CD4-positive, alpha-beta T cell treated with Interleukin-2 at 100 ng/mL for 4 hours (primary cell): ENCODE results near the gene SLC10A2.
"Not testable (repeated sequence)": the region's sequence is repeated elsewhere in the genome, so short reads cannot be mapped to it uniquely, and the experiment has no call there.

Experiments
- DNase-seq: peaks from one replicate; pipeline ENCODE4 v3.0.0-alpha.2; 2020; ENCODE audit warnings: low spot score

The SLC10A2 gene, protein sequence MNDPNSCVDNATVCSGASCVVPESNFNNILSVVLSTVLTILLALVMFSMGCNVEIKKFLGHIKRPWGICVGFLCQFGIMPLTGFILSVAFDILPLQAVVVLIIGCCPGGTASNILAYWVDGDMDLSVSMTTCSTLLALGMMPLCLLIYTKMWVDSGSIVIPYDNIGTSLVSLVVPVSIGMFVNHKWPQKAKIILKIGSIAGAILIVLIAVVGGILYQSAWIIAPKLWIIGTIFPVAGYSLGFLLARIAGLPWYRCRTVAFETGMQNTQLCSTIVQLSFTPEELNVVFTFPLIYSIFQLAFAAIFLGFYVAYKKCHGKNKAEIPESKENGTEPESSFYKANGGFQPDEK

DNA sequence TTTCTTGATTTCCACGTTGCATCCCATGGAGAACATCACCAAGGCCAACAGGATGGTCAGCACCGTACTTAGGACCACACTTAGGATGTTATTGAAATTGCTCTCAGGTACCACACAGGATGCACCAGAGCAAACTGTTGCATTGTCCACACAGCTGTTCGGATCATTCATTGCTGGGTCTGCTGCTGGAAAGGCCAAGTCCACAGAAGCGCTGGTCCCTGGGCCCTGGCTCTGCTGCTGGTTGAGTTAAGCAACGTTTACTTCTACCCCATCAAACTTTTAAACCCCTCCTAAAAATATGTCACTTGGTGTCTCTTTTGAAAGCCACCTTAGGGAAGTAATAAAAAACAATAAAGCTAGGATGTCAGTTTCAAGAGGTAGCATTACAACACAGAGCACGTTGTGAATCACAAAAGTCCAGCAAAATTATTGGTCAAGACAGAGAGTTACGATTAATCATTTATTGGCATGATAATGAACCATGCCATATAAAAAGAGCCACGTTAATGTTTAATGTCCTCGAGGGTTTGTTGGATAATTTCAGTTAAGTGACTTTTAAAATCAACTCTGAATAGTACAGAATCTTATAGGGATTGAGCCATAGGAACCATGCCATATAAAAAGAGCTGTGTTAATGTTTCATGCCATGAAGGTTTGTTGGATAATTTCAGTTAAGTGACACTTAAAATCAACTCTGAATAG, at the start of gene SLC10A2:
Gene SLC10A2, minus strand, starts transcription at position 339 of the 702 bp plus-strand sequence. Its CDS starts 168 bp downstream, at position 171.
- no peak for DNase-seq

DNA sequence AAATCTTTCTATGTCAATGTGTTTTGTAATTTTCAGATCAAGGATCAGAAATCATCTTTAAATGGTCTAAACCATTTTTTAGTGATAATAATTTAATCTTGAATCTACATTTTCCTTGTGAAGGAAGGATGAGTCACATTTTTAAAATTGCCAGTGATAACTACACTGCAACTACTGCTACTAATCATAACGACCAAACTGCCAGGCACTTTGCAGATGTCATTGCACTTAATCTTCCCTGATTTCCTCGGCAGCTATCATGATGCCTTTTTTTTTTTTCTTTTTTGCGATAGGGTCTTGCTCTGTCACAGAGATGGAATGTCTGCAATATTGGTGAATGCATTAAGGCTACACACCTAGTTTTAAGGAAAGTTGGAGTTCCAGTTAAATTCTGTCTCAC, 41.4 kb upstream of the SLC10A2 start:
- no peak for DNase-seq

DNA sequence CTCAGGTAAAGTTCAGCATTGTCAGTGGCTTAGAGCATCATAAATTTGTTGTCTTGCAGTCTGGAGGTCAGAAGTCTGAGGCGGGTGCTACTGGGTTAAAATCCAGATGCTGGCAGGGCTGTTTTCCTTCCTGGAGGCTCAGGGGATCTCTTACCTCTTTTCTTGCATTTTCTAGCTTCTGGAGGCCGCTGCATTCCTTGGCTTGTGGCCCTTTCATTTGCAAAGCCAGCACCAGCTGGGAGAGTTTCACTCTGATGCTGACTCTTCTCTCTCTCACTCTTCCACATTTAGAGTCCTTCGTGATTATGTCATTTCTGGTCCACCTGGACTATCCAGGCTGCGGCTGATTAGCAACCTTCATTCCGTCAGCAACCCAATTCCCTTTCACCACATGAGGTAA, 38.1 kb upstream of the SLC10A2 start:
- DNase-seq = no peak

DNA sequence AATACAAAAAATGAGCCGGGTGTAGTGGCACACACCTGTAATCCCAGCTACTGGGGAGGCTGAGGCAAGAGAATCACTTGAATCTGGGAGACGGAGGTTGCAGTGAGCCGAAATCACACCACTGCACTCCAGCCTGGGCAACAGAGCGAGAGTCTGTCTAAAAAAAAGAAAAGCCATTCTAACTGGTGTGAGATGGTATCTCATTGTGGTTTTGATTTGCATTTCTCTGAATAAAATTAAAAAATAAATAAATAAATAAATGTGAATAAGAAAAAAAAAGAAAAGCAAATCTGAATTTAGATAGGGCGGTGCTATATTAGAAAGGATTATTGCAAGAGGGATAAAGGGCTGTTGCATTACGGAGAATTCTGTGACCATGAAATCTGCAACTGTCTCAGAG, 37.2 kb upstream of the SLC10A2 start:
- DNase-seq = not testable (repeated sequence)

DNA sequence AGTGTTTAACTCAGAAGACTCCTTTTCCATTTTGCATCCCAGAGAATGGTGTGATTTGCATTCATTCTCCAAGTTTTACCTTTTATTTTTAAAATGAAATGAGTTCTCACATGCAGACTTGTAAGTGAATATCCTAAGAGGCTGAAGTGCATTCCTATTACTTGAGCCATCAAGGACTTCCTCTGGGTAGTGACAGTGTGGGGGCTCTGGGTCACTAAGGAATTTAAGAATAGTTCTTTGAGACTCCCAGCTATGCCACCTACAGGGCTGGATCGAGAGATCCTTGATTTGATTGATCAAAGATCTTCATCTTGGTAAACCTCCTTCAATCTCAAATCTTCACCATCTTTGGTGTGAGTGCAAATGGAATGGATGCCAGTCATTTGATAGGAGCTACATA, 36.3 kb upstream of the SLC10A2 start:
- DNase-seq = no peak

DNA sequence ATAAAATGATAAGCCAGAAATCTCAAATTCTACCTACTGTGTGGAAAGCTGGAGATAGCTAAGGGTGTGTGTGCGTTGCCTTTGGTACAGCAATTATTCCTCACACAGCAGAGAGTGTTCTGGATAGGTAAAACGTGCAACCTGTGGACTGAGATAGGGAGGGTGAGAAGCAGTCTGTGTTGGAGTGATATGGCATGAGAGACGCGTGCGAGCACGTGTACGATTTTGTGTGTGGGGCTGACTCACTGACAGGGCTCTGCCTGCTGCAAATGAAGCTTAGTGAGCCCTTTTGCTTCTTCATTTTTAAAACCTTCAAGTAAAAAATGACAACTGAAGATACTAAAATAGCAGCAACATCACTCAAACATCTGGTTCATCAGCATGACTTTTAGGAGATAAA, 35.7 kb upstream of the SLC10A2 start:
- no peak for DNase-seq

DNA sequence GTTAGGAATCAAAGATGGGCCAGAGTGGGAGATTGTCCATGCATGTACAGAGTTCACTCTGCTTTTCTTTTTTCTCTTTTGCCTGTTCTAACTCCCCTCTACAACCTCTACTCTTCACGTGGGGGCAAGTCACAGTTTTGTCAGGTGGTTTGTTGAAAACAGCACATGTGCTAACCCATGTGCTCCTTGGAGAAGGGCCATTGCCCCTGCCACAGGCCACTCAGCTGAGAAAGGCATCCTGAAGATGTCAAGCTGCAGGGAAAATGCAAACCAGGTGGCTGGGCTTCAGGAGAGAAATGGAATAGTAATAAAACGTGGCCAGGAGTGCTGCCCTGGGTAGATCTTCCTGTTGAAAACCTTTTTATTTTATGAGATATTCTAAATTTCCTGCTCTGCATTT, 35.3 kb upstream of the SLC10A2 start:
- DNase-seq = no peak

DNA sequence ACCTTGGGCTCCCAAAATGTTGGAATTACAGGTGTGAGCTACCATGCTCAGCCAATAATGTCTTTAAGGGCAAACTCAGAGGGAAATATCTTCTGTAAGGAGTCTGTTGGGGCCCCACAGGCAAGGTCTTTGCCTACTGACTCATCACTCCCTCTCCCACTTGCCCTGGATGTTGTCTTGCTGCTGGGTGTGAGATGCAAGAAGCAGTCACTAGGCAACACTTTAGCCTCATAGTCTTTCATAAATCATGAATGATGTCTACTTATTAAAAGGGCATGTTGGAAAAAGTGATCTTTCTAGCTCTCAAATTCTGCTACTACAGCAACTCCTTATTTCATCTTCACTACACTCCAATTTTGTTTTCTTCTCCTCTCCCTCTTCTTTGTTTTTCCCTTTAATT, 34.6 kb upstream of the SLC10A2 start:
- no peak for DNase-seq

DNA sequence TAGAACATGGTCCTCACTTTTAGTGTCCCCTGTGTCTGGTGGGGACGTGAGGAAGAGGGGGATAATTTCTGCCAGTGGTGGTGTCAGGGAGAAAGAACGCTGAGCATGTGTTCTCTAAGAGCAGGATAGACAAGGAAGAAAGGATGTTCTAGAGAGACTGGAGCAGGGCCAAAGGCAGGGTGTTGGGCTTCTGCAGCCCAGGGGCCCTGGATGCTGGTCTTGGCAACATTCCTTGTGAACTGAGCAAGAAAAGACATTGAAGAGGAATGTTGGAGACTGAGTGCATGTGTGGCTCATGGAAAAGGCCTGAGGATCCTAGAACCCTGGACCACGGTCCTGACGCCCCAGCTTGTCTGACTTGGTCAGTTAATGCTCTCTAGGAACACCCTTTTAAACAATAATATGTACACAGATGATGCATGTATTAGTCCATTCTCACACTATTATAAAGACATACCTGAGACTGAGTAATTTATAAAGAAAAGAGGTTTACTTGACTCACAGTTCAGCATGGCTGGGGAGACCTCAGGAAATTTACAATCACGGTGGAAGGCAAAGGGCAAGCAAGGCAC, 33.6 kb upstream of the SLC10A2 start:
- DNase-seq = no peak

DNA sequence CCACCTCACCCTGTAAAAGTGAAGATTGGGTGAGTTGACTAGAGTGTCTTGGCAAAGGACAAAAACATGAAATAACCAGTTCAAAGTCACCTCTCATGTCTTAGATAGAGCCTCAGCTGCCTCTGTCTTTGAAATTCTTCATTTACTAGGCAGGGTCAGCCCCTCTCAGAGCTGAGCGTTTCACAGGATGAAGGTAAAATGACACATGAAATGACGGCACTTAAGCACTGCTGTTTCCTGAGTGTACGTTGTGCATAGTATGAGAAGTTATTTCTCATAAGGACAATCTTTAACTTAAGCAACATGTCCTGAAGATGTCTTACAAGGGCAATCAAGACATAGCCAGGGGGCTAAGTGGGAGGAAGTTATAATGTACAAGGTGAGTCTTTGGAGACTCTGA, 32.3 kb upstream of the SLC10A2 start:
- no peak for DNase-seq

DNA sequence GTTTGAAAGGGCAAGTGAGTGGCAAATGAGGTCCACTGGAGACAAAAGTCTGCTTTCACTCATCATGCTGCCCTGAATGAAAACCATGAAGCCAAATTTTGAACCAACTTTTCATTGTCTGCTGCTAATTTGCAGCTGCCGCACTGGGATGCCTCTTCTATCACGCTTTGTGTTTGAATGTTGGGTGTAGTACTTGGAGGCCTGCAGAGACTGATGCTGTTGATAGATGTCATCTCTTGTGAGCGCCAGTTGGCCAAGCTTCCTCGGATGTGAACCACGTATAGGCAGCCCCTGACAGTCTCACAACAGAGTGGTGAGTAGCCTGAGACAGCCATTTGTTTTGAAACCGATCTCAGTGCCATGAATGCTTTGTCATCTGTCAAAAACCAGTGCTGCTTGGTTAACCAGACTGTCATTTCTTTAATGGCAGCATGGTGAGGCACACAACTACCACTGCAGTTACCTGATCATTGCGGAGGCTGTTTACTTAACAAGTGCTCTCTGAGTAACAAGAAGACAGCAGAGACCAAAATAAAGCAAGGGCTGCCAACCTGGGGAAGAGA, 31.2 kb upstream of the SLC10A2 start:
- no peak for DNase-seq

DNA sequence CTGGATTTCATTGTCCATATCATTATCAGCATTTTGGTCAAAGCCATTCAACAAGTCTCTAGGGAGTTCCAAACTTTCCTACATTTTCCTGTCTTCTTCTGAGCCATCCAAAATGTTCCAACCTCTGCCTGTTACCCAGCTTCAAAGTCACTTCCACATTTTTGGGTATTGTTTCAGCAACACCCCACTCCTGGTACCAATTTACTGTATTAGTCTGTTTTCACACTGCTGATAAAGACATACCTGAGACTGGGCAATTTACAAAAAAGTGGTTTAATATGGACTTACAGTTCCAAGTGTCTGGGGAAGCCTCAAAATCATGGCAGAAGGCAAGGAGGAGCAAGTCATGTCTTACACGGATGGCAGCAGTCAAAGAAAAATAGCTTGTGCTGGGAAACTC, 27.4 kb upstream of the SLC10A2 start:
- DNase-seq = not testable (repeated sequence)

DNA sequence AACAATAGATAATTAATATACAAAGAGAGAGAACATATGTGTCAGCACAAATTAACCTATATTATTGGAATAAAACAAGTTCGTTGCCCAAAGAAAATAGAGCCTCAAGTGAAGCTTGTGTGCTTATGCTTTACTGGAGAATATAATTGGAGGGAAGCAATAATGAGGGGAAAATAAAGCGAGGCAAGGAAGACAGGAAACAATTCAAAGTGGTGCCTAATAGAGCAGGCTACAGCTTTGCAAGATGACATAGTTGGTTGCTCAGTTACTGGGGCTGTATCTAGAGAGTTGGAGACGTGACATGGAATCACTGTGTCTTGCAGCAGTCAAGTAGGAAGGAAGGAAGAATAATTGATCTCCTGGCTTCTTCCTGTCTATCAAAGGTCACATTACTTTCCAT, 21.1 kb upstream of the SLC10A2 start:
- DNase-seq = no peak

DNA sequence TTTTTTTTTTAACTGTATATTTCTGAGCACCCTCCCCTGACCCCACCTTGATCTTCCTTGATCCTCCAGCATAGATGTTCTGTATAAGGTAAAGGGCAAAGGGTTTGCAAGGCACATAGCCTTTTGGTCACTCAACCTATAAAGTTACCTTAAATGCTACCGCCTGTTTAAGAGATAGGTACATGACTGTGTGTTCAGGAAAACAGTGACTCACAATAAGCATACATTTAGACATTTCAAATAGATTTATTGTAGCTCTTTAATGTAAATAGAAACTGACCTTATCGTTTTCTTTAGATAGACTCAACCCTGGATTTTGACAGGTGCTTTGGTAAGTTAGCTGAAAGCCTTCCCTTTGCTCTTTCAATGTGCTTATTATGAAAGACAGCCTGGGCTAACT, 15.2 kb upstream of the SLC10A2 start:
- DNase-seq = no peak

DNA sequence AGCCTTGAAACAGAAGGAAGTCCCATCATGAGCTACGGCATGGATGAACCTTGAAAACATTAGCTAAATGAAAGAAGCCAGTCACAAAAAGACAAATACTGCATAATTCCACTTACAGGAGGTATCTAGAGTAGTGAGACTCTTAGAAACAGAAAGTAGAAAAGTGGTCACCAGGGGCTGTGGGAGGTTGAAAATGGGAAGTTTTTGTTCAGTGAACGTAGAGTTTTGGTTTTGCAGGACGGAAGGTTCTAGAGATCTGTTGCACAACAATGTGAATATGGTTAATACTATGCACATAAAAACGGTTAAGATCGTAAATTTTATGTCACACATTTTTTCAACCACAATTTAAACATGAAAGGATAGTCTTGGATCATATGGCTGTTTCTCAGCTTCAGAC, 11.9 kb upstream of the SLC10A2 start:
- DNase-seq = no peak

DNA sequence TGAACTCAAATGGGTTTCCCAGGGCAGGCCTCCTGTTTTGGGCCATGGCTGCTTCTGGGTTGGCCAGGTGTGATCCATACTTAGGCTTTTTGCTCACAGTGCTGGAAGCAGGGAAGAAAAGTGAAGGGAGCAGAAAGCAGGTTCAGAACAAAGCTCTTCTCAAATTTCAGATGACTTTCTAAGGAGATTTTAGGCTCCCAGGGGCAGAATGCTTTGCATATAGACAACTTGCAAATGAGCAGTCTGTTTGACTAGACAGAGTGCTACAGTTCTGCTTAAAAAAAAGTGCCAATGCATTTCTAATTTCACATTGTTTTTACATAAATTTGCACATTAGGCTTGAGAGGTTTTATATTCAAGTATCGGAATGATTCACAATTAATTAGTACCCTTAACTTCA, 2.6 kb upstream of the SLC10A2 start:
- DNase-seq = no peak

DNA sequence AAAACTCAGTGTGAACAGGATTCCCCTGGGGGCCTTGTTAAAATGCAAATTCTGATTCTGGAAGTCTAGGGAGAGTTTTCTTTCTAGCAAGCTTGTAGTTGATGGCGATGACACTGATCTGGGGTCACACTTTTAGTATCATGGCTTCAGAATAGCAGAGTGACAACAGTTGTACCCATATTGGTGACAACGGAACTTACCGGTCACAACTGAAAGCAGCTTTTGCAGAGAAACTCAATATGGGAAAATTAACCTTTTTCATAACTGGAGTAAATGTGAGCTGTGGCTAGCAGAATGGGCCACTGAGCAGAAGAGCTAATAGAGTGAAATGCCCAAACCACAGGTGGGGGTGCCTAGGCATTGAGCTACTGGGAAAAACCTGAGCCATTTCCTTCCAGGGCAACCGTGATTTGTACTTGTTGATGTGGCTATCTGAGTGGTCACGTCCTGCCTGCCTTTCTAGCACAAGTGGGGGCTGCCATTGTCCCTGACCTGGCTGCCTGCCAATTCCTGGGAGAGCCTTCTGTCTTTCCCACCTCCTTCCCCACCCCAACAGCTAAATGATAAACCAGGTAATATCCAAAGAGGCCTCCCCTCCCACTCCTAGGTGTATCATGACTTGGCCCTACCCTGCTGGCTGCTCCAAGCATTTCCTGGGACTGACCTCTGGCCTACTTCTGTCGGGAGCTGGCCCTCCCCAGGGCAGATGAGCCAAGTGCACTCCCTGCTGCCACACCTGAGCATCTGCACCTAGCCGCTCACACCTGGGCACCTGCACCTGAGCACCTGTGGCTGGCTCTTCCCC, 1.7 kb upstream of the SLC10A2 start:
- DNase-seq = no peak

DNA sequence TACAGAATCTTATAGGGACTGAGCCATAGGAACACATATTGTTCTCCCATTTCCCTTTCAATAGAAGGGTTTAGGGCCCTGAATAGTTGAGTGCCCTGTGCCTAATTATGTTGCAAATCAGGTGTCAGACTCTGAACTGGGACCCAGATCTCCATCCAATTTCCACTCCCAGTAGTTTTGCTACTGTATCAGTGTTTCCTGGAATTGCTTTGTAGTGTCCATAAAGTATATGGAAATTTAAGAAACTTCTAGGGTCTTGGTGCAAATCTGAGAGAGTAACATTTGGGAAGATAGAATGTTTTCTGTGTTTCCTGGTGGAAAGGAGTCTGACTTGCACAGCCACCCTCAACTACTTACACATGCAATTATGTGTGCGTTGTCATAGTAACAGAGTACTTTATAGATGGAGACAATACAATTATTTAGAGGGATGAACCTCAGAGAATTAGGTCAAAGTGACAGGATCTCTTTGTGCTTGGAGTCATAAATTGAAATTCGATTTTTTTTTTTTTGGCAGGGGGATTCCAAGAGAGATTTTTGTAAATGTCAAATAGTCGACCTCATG, 646 bp upstream of the SLC10A2 start:
- no peak for DNase-seq

DNA sequence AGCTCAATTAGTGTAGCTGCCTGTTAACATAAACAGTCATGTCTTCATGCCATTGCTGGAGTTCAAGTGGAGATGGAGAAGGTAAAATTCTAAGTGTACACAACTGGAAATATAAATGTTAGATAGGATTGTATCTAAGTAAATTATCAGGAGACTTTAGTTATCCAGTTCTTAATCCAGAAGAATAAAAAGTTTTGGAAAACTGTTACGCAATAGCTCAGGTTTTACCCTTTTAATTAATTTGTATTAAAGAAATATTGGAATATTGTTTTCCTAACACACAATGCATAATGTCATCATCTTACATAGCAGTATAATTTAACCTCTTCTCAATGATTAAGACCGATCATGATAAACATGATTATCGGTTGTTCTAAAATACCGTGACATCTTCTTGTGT, 2.8 kb downstream of the SLC10A2 start:
- no peak for DNase-seq

DNA sequence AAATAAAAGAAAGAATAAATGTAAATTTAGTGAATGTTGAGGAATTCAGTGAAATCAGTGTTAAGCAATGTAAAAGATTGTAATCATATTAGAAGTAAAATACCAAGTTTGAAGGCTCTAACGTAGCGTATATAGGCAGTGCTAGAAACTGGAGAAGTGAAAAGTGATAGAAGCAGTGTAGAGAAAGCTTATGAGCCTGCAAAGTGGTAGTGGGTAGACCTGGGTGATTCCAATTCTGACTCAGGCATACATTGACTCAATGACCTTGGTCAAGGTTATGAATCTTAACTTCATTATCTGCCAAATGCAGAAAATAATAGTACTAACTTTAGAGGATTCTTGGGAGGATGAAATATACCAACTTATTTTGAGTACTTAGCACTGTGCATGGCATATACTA, 4.1 kb downstream of the SLC10A2 start:
- DNase-seq = no peak

DNA sequence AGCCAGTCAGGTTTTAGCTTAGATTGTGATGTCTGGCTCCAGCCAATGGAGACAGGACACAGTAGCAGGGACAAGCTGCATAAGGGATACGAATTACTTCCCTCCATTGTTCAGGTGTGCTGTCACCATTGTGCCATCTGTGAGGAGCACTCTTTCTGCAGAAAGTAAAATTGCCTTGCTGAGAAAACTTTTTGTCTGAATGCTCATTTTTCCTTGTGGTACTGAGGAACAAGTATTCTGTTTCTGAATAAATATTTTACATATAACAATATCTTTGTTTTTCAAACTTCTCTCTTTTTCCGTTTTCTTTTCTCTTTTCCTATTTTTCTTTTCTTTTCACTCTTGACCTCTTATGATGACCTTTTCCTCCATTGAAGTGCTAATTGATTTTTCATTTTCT, 10.2 kb downstream of the SLC10A2 start:
- DNase-seq = no peak

DNA sequence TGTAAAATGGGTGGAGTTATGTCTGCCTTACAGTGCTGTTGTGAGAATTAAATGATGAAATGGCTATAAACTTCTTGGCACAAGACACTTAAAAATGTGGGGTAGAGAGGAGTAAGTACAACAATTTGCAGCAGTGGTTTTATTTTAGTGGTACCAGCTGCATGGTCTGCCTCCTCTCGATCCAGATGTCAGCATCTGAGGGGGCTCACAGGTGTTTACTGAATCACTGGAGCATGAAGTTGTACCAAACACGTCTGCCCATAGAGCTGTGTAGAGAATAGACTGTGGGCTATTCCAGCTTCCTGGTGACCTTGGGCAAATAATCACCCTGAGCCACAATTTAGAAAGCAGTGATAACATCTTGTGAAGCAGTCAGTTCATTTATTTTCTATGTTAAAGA, 11.1 kb downstream of the SLC10A2 start:
- no peak for DNase-seq
